22Rv1 (cell line): ENCODE results near the gene VANGL1.

Experiments used
- H3K27ac ChIP-seq: fragments of 450-650 bp; 2 replicates; pipeline ENCODE4 v1.5.1; 2017
- CTCF ChIP-seq: fragments of 450-650 bp; IDR thresholded peaks from 2 replicates; pipeline ENCODE4 v1.5.1; 2017; ENCODE audit warnings: mild to moderate bottlenecking
- ZFX ChIP-seq: fragments of 450-650 bp; IDR thresholded peaks from 2 replicates; pipeline ENCODE4 v1.6.1; 2017; ENCODE audit warnings: antibody characterized with exemption, borderline replicate concordance

VANGL1 gene

GRCh38 chr1:115717541-115717940 lies 75.8 kb downstream of the VANGL1 start:
- H3K27ac ChIP-seq, result no peak overlapping the region
- TF ChIP-seq CTCF (peak; percentile 32), ZFX (no peak)

GRCh38 chr1:115718011-115718754 lies 76.4 kb downstream of the VANGL1 start:
- H3K27ac ChIP-seq, result no peak overlapping the region
- no peak for TF ChIP-seq CTCF
- TF ChIP-seq ZFX, result no peak

DNA sequence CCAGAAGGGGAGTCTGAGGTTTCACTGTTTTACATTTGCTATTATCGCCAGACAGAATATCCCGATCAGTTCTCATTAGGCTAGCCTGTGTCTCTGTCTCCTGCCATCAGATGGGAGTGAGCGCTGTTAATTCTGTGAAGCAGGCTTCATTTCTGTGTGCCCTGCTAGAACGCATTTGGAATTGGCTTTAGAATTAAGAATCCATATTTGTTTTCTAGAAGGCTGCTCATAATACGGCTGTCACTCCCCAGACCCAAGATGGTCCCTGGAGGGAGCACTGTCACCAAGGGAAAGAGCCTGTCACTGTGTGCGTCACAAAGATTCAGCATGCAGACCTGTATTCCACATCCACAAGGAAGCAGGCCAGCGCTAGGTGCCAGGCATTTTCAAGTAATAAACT lies 77.5 kb downstream of the VANGL1 start:
- H3K27ac ChIP-seq, result no peak overlapping the region
- no peak for TF ChIP-seq ZFX
- TF ChIP-seq CTCF, result no peak

- H3K27ac ChIP-seq, result no peak overlapping the region
- no peak for TF ChIP-seq CTCF
- no peak for TF ChIP-seq ZFX
These were observed 80.5 kb downstream of the VANGL1 start for GRCh38 chr1:115722221-115722620.

GRCh38 chr1:115723756-115724155 lies 82.0 kb downstream of the VANGL1 start:
- no peak overlapping the region for H3K27ac ChIP-seq
- TF ChIP-seq CTCF (no peak), ZFX (no peak)

DNA sequence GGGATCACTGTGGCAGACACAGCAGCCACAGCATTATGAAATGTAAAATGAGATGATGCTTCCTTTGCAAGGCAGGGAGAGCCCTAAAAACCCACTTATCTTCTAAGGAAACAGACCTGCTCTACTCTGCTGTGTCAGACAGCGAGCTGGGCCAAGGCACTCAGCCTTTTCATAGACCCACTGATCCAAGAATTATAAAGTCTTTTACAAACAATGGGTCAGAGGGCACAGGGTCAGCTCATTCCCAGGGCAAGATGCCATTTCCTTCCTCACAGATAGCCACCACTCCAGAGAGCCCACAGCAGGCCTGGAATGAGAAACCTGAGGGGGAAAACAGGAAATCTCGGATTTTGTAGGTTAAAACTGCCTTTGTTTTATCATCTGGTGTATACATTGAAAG lies 83.8 kb downstream of the VANGL1 start:
- TF ChIP-seq ZFX (no peak), CTCF (no peak)
- no peak overlapping the region for H3K27ac ChIP-seq

DNA sequence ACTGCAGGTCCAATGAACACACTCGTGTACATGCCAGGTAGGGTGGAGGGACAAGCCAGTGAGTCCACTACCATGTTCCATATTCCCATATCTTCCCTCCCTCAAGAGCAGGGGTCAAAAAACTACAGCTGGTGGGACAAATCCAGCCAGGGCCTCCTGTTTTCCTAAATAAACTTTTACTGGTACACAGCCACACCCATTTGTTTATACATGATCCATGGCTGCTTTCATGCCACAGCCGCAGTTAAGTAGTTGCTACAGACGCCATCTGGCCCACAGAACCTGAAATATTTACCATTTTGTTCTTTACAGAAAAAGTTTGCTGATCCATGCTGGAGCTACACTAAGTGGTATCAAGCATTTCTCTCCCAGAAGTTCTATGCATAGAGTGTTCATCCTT lies 84.4 kb downstream of the VANGL1 start:
- TF ChIP-seq ZFX (no peak), CTCF (no peak)
- H3K27ac ChIP-seq, result no peak overlapping the region
